ENCODE data around the gene PSMC5. TPM values are rescaled to one million over a fixed set of nuclear protein-coding genes. Genes with fewer than 3 reads are reported as not detected.

PSMC5 gene
- total and polyA plus RNA-seq, 2 experiments from 2014 or later = 93.1 to 199 TPM

GRCh38 chr17:63835167-63835720, 8.0 kb downstream of the PSMC5 start:
- H3K36me3 Mint-ChIP-seq (ENCODE audit: low read depth) = peaks cover 67% of the 10 kb centered on the region
- Histone ChIP-seq H3K27ac (ENCODE audit: low read depth) (no peak overlapping the region), H3K79me2 (replicated peaks; ENCODE audit: insufficient read depth) (peaks cover 27% of the 10 kb centered on the region), H3K36me3 (ENCODE audit: insufficient read depth) (peaks cover 24% of the 10 kb centered on the region), H3K4me2 (no peak overlapping the region), H3K4me1 (ENCODE audit: insufficient read depth) (peaks cover 16% of the 10 kb centered on the region; the same call in 1 of the 2 replicates), H3K4me3 (no peak overlapping the region), H3K9me2 (ENCODE audit: insufficient read depth) (no peaks in the 10 kb centered on the region), H3K27me3 (ENCODE audit: insufficient read depth) (no peaks in the 10 kb centered on the region), H2AFZ (no peak overlapping the region), H3F3A (replicated peaks; ENCODE audit: low read depth) (peaks cover 16% of the 10 kb centered on the region; the same call in 1 of the 2 replicates), H4K20me1 (replicated peaks; ENCODE audit: insufficient read depth) (peaks cover 6% of the 10 kb centered on the region)
- peaks cover 21% of the 10 kb centered on the region for H3K4me1 Mint-ChIP-seq
- no peak for DNase-seq (ENCODE audit: low spot score)
- peak overlapping the region; percentile 61; the same call in 1 of the 2 replicates for H3K27ac Mint-ChIP-seq
- H3K9me3 Mint-ChIP-seq = no peaks in the 10 kb centered on the region
- no peak for ATAC-seq
- no peak overlapping the region for H3K4me3 Mint-ChIP-seq
- peaks cover 25% of the 10 kb centered on the region for H3K27me3 Mint-ChIP-seq (ENCODE audit: insufficient read depth, low read depth, poor library complexity)
- TF ChIP-seq ZNF114 (CRISPR knock-in tag; IDR thresholded peaks at IDR 0.05) = no peak
- TF ChIP-seq CTCF (conservative IDR thresholded peaks at IDR 0.05; ENCODE audit: low read depth in 2 of 2) = no peak
- no peak for TF ChIP-seq STAT1 (IDR thresholded peaks at IDR 0.05; ENCODE audit: unreplicated experiment)
- no peak for TF ChIP-seq NANOG (IDR thresholded peaks at IDR 0.05; ENCODE audit: borderline replicate concordance)
- TF ChIP-seq EZH2phosphoT487 (IDR thresholded peaks at IDR 0.05; ENCODE audit: unreplicated experiment) = no peak
- TF ChIP-seq, protein P1, sequence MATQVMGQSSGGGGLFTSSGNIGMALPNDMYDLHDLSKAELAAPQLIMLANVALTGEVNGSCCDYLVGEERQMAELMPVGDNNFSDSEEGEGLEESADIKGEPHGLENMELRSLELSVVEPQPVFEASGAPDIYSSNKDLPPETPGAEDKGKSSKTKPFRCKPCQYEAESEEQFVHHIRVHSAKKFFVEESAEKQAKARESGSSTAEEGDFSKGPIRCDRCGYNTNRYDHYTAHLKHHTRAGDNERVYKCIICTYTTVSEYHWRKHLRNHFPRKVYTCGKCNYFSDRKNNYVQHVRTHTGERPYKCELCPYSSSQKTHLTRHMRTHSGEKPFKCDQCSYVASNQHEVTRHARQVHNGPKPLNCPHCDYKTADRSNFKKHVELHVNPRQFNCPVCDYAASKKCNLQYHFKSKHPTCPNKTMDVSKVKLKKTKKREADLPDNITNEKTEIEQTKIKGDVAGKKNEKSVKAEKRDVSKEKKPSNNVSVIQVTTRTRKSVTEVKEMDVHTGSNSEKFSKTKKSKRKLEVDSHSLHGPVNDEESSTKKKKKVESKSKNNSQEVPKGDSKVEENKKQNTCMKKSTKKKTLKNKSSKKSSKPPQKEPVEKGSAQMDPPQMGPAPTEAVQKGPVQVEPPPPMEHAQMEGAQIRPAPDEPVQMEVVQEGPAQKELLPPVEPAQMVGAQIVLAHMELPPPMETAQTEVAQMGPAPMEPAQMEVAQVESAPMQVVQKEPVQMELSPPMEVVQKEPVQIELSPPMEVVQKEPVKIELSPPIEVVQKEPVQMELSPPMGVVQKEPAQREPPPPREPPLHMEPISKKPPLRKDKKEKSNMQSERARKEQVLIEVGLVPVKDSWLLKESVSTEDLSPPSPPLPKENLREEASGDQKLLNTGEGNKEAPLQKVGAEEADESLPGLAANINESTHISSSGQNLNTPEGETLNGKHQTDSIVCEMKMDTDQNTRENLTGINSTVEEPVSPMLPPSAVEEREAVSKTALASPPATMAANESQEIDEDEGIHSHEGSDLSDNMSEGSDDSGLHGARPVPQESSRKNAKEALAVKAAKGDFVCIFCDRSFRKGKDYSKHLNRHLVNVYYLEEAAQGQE (IDR thresholded peaks at IDR 0.05; ENCODE audit: unreplicated experiment) = no peak
- no peak for TF ChIP-seq CREB1 (CRISPR knock-in tag; IDR thresholded peaks at IDR 0.05; ENCODE audit: low read depth)
- TF ChIP-seq ETS1 (IDR thresholded peaks at IDR 0.05) = no peak
- TF ChIP-seq EZH2 (IDR thresholded peaks at IDR 0.05; ENCODE audit: low read depth, unreplicated experiment) = no peak
- TF ChIP-seq POLR2AphosphoS5 (IDR thresholded peaks at IDR 0.05; ENCODE audit: low read depth) = no peak
- TF ChIP-seq JUNB (IDR thresholded peaks at IDR 0.05; ENCODE audit: unreplicated experiment) = no peak
